ENCODE results near the gene CACNG5.

Gene CACNG5

DNA sequence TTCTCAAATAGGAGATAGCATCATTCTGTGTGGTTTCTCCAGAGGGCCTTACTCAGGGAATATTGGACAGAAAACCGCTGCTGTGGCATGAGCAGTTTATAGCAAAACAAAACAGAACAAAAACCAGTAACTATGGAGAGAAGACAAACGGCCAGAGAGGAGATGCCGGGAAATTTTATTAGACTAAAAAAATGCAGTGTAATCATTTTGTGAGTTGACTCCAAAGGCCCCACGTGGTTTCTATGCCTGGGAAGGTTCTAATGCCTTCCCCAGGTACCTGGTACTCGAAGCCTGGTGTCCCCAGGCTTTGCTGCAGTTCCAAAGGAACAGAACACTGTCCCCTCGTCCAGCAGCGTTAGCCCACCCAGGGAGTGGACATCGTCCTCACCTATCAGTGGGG is 12.9 kb upstream of the CACNG5 start:
- DNase-seq (ENCODE audit: low spot score) = no peak

DNA sequence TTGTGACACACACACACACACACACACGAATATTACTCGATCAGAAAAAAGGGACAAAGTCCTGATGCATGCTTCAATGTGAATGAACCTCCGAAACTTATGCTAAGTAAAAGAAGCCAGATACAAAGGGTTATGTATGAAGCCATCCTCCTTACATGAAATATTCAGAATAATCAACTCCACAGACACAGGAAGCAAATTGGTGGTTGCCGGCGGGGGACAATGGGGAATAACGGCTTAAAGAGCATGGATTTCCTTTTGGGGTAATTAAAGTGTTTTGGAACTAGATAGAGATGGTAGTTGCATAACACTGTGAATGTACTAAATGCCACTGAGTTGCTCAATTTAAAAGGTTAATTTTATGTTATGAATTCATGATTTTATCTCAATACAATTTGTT is 8.1 kb upstream of the CACNG5 start:
- no peak for DNase-seq (ENCODE audit: low spot score)

DNA sequence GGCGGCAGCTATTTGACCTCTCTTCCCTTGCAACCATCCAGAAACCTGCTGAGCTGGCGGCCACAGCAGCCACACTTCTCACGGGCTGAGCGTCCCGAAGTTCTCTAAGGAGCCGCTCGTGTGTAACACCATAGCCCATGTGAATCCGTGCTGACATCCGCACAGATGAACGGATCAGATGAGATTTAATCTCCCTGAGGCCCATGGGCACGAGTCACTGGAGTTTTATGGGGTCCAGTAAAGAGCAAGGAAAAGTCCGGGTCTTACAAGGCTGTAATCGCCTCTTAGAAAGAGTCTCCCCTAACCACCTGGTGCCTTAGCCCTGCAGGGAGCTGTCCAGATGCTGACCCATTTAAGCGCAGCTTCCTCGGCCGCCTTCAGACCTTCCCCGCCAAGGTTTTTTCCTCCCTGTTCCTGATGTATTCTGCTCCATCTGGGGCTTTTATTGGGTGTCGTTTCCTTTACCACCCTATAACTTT is 5.5 kb upstream of the CACNG5 start:
- peak; percentile 16 for DNase-seq (ENCODE audit: low spot score)

GRCh38 chr17:66829883-66830282 is 5.0 kb upstream of the CACNG5 start:
- DNase-seq (ENCODE audit: low spot score) = no peak

DNA sequence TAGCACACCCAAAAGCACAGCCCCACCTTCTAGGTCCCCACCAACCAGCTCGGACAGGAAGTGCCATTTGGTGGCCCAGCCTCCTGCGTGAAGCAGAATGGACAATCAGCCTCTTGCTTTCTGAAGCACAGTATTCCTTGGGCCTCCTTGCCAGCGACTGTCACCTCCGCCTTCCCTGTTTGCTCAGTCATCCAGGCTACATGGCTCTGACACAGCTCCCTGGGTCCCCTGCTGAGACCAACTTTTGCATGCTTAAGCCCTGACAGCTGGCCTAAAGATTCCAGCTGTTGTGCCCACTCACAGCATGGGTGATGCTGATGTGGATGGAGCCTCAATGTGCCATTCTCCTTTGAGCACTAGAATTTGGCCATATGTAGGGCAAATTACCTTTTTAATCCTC is 4.5 kb upstream of the CACNG5 start:
- DNase-seq (ENCODE audit: low spot score) = no peak

GRCh38 chr17:66831383-66832210 is 3.3 kb upstream of the CACNG5 start:
- DNase-seq (ENCODE audit: low spot score) = no peak

GRCh38 chr17:66833201-66833600 is 1.7 kb upstream of the CACNG5 start:
- no peak for DNase-seq (ENCODE audit: low spot score)

GRCh38 chr17:66834426-66834918 is 445 bp upstream of the CACNG5 start:
- DNase-seq (ENCODE audit: low spot score) = no peak

- DNase-seq (ENCODE audit: low spot score) = no peak
Measured at GRCh38 chr17:66835476-66835875, 559 bp downstream of the CACNG5 start.

DNA sequence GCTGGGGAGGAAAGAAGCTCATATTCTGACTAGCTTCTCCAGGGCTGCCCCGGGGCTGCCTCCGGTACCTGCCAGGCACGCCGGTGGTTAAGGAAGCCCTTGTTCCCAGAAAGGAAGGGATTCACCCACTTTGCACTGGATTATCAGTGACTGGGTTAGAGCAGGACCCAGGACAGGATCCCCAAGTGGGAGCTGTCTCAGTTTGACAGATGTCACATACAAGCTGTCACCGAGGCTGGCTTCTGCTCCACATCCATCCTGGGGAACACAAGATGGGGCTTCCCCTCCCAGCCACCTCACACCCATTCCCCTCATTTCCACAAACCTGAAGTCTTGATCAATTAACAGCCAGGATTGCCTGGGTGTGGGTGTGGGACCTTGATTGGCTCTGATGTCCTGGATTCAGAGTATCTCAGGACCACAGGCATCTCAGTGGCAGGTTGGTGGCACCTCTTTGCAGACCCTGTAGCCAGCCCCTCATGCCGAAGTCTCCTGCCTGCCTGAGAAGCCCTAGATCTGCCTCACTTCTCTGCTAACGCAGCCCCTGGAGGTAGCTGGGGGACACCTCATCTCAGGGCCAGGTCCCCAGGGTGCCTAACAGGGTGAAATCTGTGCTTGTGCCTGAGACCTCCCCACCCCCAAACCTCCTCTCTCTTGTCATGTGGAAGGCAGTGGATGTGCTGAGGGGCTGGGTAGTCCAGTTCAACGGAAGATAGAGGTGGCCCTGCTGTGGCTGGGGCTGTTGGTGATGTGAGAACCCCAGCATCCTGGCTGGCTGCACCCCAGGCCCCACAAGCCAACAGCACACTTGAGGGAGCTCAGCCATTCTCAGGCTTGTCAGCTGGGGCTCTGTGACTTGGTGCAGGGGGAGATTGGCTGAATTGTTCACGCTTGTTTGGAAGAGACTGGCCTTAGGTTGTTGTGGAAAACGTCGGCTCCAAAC is 1.4 kb downstream of the CACNG5 start:
- no peak for DNase-seq (ENCODE audit: low spot score)

GRCh38 chr17:66837226-66837625 is 2.3 kb downstream of the CACNG5 start:
- DNase-seq (ENCODE audit: low spot score) = no peak

DNA sequence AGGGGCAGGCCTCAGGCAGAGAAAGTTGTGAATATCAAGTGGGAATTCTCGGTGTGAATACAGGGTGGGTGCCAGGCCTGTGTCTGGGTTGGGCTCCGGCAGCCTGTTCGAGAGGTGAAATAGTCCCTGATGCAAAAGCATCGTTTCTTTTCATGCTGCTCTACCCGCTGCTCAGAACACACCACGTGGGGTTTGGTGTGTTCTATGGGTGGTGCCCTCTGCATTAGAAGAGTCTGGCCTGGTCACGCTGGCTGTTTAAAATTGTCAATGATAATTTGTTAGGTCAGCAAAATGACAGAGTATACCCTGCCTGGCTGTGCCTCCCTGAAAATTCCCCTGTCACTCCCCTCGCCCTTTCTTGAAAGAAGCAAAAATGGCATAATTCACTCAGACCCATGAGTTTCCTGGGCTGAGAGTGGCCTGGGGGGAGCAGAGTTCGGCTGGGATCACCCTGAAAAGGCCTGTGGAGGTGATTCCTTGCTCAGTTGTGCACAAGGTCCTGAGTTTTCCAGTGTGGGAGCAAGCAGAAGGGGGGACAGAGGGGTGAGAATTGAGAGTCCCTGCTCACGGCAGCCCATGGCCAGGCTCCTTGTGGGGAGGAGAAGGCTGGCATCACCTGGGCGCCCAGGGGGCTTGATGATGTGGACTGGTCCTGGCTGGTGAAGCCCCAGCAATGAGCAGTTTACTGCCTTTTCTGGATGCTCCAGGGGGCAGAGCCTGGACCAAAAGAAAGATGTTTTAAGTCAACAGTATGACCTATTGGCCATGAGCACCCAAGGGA is 3.2 kb downstream of the CACNG5 start:
- DNase-seq (ENCODE audit: low spot score) = no peak

DNA sequence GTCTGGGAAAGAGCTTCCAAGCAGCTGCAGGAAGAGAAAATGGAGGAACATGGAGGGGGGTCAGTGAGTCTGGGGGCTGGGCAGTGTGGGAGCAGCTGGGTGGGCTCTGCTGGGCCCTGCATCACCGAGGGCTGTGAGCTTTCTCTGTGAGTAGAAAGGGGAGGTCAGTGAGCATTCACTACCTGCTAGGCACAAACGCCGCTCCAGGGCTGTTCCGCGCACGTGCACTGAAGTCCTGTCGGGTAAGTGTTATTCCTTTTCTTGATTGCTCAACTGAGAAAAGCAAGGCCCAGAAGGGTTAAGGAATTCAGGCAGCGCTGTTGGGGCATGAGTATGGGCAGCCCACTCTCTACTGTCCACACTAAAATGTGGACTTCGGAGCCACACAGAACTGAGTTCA is 4.7 kb downstream of the CACNG5 start:
- DNase-seq (ENCODE audit: low spot score) = no peak

- DNase-seq (ENCODE audit: low spot score) = no peak
Measured at GRCh38 chr17:66840061-66840460, 5.1 kb downstream of the CACNG5 start.

GRCh38 chr17:66841328-66841727 is 6.4 kb downstream of the CACNG5 start:
- DNase-seq (ENCODE audit: low spot score) = no peak

- no peak for DNase-seq (ENCODE audit: low spot score)
Measured at GRCh38 chr17:66841744-66842143, 6.8 kb downstream of the CACNG5 start.

DNA sequence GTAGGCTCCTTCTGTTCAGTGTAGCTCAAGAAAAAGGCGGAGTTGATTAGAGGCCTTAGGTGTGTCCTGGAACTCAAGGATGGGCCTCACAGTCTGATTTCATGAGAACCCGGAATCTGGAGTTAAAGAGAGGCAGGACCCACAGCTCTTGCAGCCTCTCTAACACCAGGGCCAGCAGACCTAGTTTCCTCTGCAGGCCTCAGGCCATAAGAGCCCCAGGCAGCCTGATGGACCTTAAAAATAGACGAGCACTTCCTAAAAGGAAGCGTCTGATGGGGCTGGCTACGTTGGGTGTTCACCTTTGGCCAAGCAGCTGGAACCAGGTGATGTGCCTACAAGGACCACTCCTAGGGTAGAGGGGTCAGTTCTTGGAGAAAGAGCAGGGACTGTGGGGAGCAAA is 7.6 kb downstream of the CACNG5 start:
- DNase-seq (ENCODE audit: low spot score) = no peak

DNA sequence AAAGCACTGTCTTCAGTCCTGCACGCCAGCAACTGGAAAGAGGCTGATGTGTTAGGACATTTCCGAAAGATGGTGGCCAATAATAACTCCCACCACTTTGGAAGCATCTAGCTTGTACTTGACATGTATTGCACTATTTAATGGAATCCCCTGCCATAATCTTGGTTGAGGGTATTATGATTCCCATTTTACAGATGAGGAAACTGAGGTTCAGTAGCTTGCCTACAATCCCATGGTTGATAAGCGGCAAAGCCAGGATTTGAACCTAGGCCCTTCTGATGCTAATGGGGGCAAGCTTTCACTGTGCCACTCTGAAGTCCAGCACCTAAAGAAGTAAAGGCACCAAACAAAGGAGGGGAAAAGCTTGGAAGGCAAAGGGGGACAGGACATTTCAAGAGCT is 8.0 kb downstream of the CACNG5 start:
- DNase-seq (ENCODE audit: low spot score) = no peak

GRCh38 chr17:66843627-66844026 is 8.7 kb downstream of the CACNG5 start:
- DNase-seq (ENCODE audit: low spot score) = no peak

GRCh38 chr17:66847704-66848103 is 12.8 kb downstream of the CACNG5 start:
- no peak for DNase-seq (ENCODE audit: low spot score)

GRCh38 chr17:66848496-66848895 is 13.6 kb downstream of the CACNG5 start:
- no peak for DNase-seq (ENCODE audit: low spot score)
